ENCODE data around the gene ANGPT4.
"Not testable (repeated sequence)": the region's sequence is repeated elsewhere in the genome, so short reads cannot be mapped to it uniquely, and the experiment has no call there.

- TF ChIP-seq CTCF, EP300, POLR2A (IDR thresholded peaks at IDR 0.05): not testable (repeated sequence)
Observed at GRCh38 chr20:892371-892770, 23.8 kb downstream of the ANGPT4 start.

Measured in tibial nerve (tissue), 4 donors.